OCI-LY7 (cell line): Measurements from ENCODE around the gene CLEC2L. TPM values are rescaled to one million over a fixed set of nuclear protein-coding genes. Genes with fewer than 3 reads are reported as not detected.

ENCODE experiments used
- BruUV-seq: library from RNA; stranded (reverse); fragments of 400-500 nt; replicated peaks from 2 replicates; lab custom pipeline; 2021; lab: Mats Ljungman, UMichigan
- CTCF ChIA-PET: fragments of 300-600 bp; sonication (Branson Sonifier 250); formaldehyde crosslinking; loops from one replicate; lab custom pipeline; 2022; ENCODE audit warnings: antibody characterized with exemption; ENCODE audit not compliant: unreplicated experiment; lab: Charles Lee
- POLR2A ChIA-PET: fragments of 300-600 bp; sonication (Branson Sonifier 250); formaldehyde crosslinking; loops from one replicate; lab custom pipeline; 2022; ENCODE audit warnings: antibody characterized with exemption; lab: Charles Lee
- DNase-seq: peaks from one replicate; pipeline ENCODE4 v3.0.0-alpha.2; 2015; ENCODE audit warnings: low spot score
- H2AFZ ChIP-seq: fragments of 200-600 bp; sonication (generic), shearing (Covaris generic); 2 replicates; pipeline ENCODE4 v1.6.1; 2014; ENCODE audit warnings: mild to moderate bottlenecking, antibody characterized with exemption, low read length, moderate library complexity
- H3K27ac ChIP-seq: fragments of 200-600 bp; sonication (generic); 2 replicates; pipeline ENCODE4 v1.5.1; 2014; ENCODE audit warnings: mixed run types, low read depth, mild to moderate bottlenecking, moderate library complexity, low read length, inconsistent platforms; ENCODE audit not compliant: poor library complexity, severe bottlenecking
- H3K36me3 ChIP-seq: fragments of 200-600 bp; sonication (generic); 2 replicates; pipeline ENCODE4 v1.6.1; 2014; ENCODE audit warnings: mild to moderate bottlenecking, antibody characterized with exemption, low read length, moderate library complexity, mixed read lengths; ENCODE audit not compliant: insufficient read depth
- H3K4me1 ChIP-seq: fragments of 200-600 bp; sonication (generic); 2 replicates; pipeline ENCODE4 v1.5.1; 2014; ENCODE audit warnings: mild to moderate bottlenecking, low read length; ENCODE audit not compliant: insufficient read depth, poor library complexity, severe bottlenecking
- H3K4me2 ChIP-seq: fragments of 200-600 bp; sonication (generic); 2 replicates; pipeline ENCODE4 v1.6.1; 2014; ENCODE audit warnings: mild to moderate bottlenecking, low read length
- H3K4me3 ChIP-seq: fragments of 200-600 bp; sonication (generic); 2 replicates; pipeline ENCODE4 v1.5.1; 2014; ENCODE audit warnings: mild to moderate bottlenecking, low read depth, low read length; ENCODE audit not compliant: poor library complexity, severe bottlenecking
- H3K79me2 ChIP-seq: fragments of 200-600 bp; sonication (generic); 2 replicates; pipeline ENCODE4 v1.6.1; 2016; ENCODE audit warnings: low read depth, mild to moderate bottlenecking, low read length, moderate library complexity, mixed read lengths; ENCODE audit not compliant: insufficient read depth
- H3K9me2 ChIP-seq: fragments of 200-600 bp; sonication (generic); 2 replicates; pipeline ENCODE4 v1.6.1; 2016; ENCODE audit warnings: mild to moderate bottlenecking, low read length, mixed read lengths; ENCODE audit not compliant: insufficient read depth
- H3K9me3 ChIP-seq: fragments of 200-600 bp; sonication (generic); 2 replicates; pipeline ENCODE4 v1.6.1; 2014; ENCODE audit warnings: mild to moderate bottlenecking, mixed run types, low read length, mixed read lengths
- H4K20me1 ChIP-seq: fragments of 200-600 bp; sonication (generic); 2 replicates; pipeline ENCODE4 v1.6.1; 2014; ENCODE audit warnings: mild to moderate bottlenecking, antibody characterized with exemption, low read length, moderate library complexity, mixed read lengths; ENCODE audit not compliant: insufficient read depth
- CTCF ChIP-seq: fragments of 200-600 bp; sonication (generic); conservative IDR thresholded peaks from 2 replicates; pipeline ENCODE4 v1.5.1; 2014; ENCODE audit warnings: mild to moderate bottlenecking, antibody characterized with exemption, low read length, moderate library complexity, mixed read lengths
- EZH2phosphoT487 ChIP-seq: fragments of 200-600 bp; sonication (generic); IDR thresholded peaks from 2 replicates; pipeline ENCODE4 v1.6.1; 2018; ENCODE audit warnings: low read depth, borderline replicate concordance, mild to moderate bottlenecking, mixed run types, antibody characterized with exemption, low read length, moderate library complexity, mixed read lengths
- intact Hi-C: fragments of 100-400 bp; cut with micrococcal nuclease; formaldehyde crosslinking; loops from one replicate; pipeline ENCODE4 v1.10.0; 2022; ENCODE audit not compliant: unreplicated experiment
- total RNA-seq, 2 experiments: library from RNA; depleted of rRNA in 1 of 2; stranded (reverse); fragments of >200 nt in 1 of 2; shearing (Covaris generic) in 1 of 2; gene quantifications; 2 replicates each; pipeline ENCODE4 v1.2.3, GENCODE V29; 2014 to 2022

The CLEC2L gene
- total RNA-seq, 2 experiments from 2014 or later = not detected

GRCh38 chr7:139541600-139542307, 18.3 kb downstream of the CLEC2L start:
- no peaks in the 10 kb centered on the region for H3K79me2 ChIP-seq
- no peak overlapping the region for H3K27ac ChIP-seq
- H3K9me2 ChIP-seq = no peaks in the 10 kb centered on the region
- CTCF ChIA-PET = no interaction called here
- no peak for TF ChIP-seq EZH2phosphoT487
- no peak for TF ChIP-seq CTCF
- no peak for DNase-seq
- no peak overlapping the region for H2AFZ ChIP-seq
- H3K4me3 ChIP-seq = no peak overlapping the region
- intact Hi-C loops = no loop called here
- H3K36me3 ChIP-seq = no peaks in the 10 kb centered on the region
- no peaks in the 10 kb centered on the region for H3K9me3 ChIP-seq
- no TSS peak for BruUV-seq
- H4K20me1 ChIP-seq = no peaks in the 10 kb centered on the region
- H3K4me2 ChIP-seq = no peak overlapping the region
- POLR2A ChIA-PET = no interaction called here
- no peaks in the 10 kb centered on the region for H3K4me1 ChIP-seq

- H3K79me2 ChIP-seq = no peaks in the 10 kb centered on the region
- intact Hi-C loops = no loop called here
- POLR2A ChIA-PET = no interaction called here
- no peaks in the 10 kb centered on the region for H3K4me1 ChIP-seq
- no peak overlapping the region for H3K4me3 ChIP-seq
- H3K36me3 ChIP-seq = no peaks in the 10 kb centered on the region
- H3K9me2 ChIP-seq = no peaks in the 10 kb centered on the region
- H3K4me2 ChIP-seq = no peak overlapping the region
- no peak for DNase-seq
- no peaks in the 10 kb centered on the region for H3K9me3 ChIP-seq
- no TSS peak for BruUV-seq
- H3K27ac ChIP-seq = no peak overlapping the region
- no peak overlapping the region for H2AFZ ChIP-seq
- CTCF ChIA-PET = interaction anchor here (0.6 kb wide), 1 partner anchor 381 kb away, joined by 3 read pairs; no protein-coding TSS in a partner anchor
- TF ChIP-seq EZH2phosphoT487 = no peak
- TF ChIP-seq CTCF = no peak
- H4K20me1 ChIP-seq = no peaks in the 10 kb centered on the region
Observed at GRCh38 chr7:139542308-139543151, 19.0 kb downstream of the CLEC2L start.
